ENCODE data around the gene MACROD2.

DNA sequence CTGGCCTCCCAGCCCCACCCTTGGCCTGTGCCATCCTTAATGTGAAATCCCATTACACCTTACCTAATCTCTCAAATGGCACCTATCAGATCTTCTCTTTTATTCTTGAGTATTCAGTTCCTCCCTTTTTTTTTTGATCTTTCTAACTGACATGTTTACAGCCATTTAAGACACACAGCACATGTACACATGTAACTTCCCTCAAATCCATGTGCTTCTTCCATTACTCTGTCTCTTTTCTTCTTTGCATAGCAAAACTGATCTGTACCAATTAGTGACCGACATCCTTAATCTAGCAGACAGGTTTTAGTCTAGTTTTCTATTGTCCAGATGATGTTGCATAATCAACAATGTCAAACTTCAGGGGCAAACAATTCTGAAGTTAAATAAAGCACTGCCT, 755.9 kb downstream of the MACROD2 start:
- no peak for TF ChIP-seq POLR2A (IDR thresholded peaks at IDR 0.05)
- TF ChIP-seq, protein P1, sequence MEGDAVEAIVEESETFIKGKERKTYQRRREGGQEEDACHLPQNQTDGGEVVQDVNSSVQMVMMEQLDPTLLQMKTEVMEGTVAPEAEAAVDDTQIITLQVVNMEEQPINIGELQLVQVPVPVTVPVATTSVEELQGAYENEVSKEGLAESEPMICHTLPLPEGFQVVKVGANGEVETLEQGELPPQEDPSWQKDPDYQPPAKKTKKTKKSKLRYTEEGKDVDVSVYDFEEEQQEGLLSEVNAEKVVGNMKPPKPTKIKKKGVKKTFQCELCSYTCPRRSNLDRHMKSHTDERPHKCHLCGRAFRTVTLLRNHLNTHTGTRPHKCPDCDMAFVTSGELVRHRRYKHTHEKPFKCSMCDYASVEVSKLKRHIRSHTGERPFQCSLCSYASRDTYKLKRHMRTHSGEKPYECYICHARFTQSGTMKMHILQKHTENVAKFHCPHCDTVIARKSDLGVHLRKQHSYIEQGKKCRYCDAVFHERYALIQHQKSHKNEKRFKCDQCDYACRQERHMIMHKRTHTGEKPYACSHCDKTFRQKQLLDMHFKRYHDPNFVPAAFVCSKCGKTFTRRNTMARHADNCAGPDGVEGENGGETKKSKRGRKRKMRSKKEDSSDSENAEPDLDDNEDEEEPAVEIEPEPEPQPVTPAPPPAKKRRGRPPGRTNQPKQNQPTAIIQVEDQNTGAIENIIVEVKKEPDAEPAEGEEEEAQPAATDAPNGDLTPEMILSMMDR (IDR thresholded peaks at IDR 0.05): no peak

Measured in ovary (tissue), 3 donors.